ENCODE measurements around the gene OXCT1.

Gene OXCT1

GRCh38 chr5:41785061-41785460, 85.2 kb downstream of the OXCT1 start:
- no peak for DNase-seq (ENCODE audit: low read depth)
- TF ChIP-seq CTCF (IDR thresholded peaks at IDR 0.05; ENCODE audit: insufficient read depth, low read depth, low read length, missing control alignments), result no peak

GRCh38 chr5:41778410-41778809, 91.8 kb downstream of the OXCT1 start:
- no peak for TF ChIP-seq CTCF (IDR thresholded peaks at IDR 0.05; ENCODE audit: insufficient read depth, low read depth, low read length, missing control alignments)
- no peak overlapping the region for H3K4me3 ChIP-seq (ENCODE audit: low read length)
- no peak for DNase-seq (ENCODE audit: low read depth)

More at GRCh38 chr5:41785061-41785460, 85.2 kb downstream of the OXCT1 start:
- H3K4me3 ChIP-seq (ENCODE audit: low read length), result no peak overlapping the region

- H3K4me3 ChIP-seq (ENCODE audit: low read length), result no peak overlapping the region
- no peak for DNase-seq (ENCODE audit: low read depth)
- TF ChIP-seq CTCF (IDR thresholded peaks at IDR 0.05; ENCODE audit: insufficient read depth, low read depth, low read length, missing control alignments), result no peak
Observed at GRCh38 chr5:41776435-41776834, 93.8 kb downstream of the OXCT1 start.

GRCh38 chr5:41773799-41774198, 96.4 kb downstream of the OXCT1 start:
- H3K4me3 ChIP-seq (ENCODE audit: low read length), result no peak overlapping the region
- DNase-seq (ENCODE audit: low read depth), result no peak
- no peak for TF ChIP-seq CTCF (IDR thresholded peaks at IDR 0.05; ENCODE audit: insufficient read depth, low read depth, low read length, missing control alignments)

GRCh38 chr5:41772785-41773442, 97.3 kb downstream of the OXCT1 start:
- no peak for DNase-seq (ENCODE audit: low read depth)
- H3K4me3 ChIP-seq (ENCODE audit: low read length), result no peak overlapping the region

GRCh38 chr5:41772056-41772455, 98.2 kb downstream of the OXCT1 start:
- no peak for TF ChIP-seq CTCF (IDR thresholded peaks at IDR 0.05; ENCODE audit: insufficient read depth, low read depth, low read length, missing control alignments)
- no peak for DNase-seq (ENCODE audit: low read depth)
- H3K4me3 ChIP-seq (ENCODE audit: low read length), result no peak overlapping the region

More at GRCh38 chr5:41772785-41773442, 97.3 kb downstream of the OXCT1 start:
- no peak for TF ChIP-seq CTCF (IDR thresholded peaks at IDR 0.05; ENCODE audit: insufficient read depth, low read depth, low read length, missing control alignments)

- no peak overlapping the region for H3K4me3 ChIP-seq (ENCODE audit: low read length)
- no peak for DNase-seq (ENCODE audit: low read depth)
- TF ChIP-seq CTCF (IDR thresholded peaks at IDR 0.05; ENCODE audit: insufficient read depth, low read depth, low read length, missing control alignments), result no peak
Observed at GRCh38 chr5:41770799-41771198, 99.4 kb downstream of the OXCT1 start.

All from epithelial cell of esophagus (primary cell).